Stimulated activated CD4-positive, alpha-beta T cell treated with anti-CD3 and anti-CD28 coated beads, Interleukin-12 subunit alpha, Interleukin-12 subunit beta, amount 100 ng/mL, for 4 hours (primary cell): ENCODE data around the gene GATAD2B.
A peak's percentile ranks its signal among the peaks of the same experiment; 100 is the strongest.
"Not testable (repeated sequence)": the region's sequence is repeated elsewhere in the genome, so short reads cannot be mapped to it uniquely, and the experiment has no call there.

Source experiments
- DNase-seq: peaks from one replicate; pipeline ENCODE4 v3.0.0-alpha.2; 2020

Gene GATAD2B

DNA sequence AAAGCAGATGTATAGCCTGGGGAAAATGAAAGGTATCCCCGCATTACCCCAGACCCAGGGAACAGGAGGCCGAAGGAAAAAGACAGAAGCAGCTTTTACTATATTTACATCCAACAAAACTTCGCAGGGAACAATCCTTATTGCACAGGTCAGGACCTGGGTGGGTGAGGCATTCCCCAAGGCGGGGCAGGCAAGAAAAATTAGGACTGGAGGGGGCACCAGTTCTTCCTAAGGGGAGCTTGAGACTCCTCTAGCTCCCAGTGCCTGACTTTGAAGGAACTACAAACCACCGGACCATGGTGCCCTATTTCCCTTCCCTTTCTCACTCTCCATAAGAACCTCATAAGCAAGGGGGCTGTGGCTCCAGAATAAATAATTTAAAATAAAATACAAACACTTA is 6.7 kb upstream of the GATAD2B start:
- DNase-seq: no peak

DNA sequence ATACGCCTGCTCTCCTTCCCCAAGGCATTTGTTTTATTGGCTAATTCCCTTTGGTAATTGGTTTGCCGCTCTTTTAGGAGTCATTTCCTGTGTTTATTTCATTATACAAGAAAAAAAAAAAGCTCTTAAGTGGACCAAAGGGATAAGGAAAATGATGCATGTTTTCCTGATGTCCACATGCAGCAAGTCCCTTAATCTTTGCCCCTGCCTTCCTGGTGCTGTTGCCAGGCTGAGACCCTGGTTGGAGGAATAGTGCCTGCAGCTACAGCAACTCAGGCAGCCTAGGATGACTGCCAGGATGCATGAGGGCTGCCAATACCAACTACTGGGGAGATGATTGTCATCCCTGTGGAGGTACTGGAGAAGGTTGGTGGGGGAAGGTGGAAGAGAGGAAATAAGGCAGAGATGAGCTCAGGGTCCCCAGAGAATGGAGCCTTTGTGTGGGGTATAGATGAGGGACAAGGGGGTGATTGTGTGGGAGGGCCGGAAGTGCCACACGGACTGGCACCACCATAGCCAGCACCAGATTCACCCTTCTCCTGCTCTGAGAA is 6.1 kb upstream of the GATAD2B start:
- no peak for DNase-seq

GRCh38 chr1:153928245-153928644 is 5.5 kb upstream of the GATAD2B start:
- no peak for DNase-seq

GRCh38 chr1:153926405-153926804 is 3.6 kb upstream of the GATAD2B start:
- no peak for DNase-seq

GRCh38 chr1:153922076-153922971 is 448 bp downstream of the GATAD2B start:
- peak; percentile 68 for DNase-seq

- no peak for DNase-seq
Measured at GRCh38 chr1:153921803-153922075, 1.0 kb downstream of the GATAD2B start.

DNA sequence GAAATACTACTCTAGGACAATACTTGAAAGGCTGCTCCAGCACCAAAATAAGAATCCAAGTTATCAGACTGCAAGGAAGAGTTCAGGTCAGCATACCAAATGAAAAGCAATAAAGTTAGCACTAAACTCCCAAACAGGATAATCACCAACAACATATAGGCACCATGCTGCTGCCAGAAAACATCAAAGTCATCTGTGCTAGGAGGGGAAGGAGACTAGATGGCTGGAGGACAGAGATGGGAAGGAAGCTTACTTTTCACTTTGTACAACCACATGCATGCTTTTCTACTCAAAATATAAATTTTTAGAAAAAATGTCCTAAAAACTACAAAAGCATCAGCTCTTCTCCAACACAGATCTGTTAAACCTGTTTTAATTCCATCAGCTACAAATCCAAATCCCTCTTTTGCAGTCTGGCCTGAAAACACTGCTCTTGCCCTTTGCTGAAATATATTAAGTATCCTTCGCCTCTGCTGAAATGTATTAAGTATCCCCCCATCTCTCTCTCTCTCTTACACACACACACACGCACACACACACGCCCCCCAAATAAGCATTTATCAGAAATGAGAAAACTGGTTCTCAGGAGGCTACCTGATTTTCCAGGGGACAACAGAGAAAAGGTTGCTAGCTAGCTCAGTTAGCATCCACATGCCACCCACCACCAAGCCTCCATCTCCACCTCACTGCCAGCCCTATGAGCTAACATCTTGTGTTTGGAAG is 1.5 kb downstream of the GATAD2B start:
- DNase-seq: no peak

DNA sequence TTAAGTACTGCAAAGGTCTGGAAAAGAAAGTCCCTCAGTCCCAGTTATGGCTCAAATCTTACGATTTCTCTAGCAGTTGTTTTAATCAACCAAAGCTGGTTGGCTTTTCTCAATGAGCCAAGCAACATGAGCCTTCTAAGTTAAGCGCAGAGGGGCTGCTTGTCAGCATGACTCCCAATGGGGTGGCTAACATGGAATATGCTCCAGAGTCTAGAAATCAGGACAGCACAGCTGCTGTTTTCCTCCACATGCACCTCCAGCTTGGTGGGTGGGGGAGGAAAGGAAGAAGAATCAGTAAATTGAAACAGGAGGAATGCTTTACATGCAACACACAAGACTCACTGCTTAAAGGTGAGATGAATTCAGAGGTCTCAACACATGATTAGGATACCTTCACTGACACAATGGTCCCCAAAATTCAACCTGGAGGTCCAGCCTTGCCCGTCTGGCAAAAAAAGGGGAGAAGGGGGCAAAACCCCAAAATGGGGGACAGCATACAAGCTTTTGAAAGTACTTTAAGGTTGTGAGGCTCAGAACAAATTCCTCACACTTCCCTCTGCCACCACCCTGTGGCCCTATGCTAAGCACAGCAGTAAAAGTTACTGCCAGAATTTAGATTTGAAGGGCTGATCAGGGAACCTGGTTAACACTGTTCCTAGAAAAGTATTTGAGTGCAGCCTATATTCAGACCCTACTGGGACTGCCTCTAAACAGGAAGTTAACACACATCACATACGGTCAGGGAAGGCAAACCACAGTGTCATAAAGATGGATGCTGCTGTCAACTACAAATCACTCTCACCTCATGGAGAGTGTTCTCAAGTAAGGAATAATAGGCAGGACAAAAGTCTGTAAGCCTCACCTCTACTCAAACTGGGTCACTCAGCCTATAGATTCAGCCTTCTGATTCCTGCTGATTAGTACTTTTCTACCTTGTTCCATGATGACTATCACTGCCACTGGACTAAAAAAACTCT is 2.6 kb downstream of the GATAD2B start:
- no peak for DNase-seq

DNA sequence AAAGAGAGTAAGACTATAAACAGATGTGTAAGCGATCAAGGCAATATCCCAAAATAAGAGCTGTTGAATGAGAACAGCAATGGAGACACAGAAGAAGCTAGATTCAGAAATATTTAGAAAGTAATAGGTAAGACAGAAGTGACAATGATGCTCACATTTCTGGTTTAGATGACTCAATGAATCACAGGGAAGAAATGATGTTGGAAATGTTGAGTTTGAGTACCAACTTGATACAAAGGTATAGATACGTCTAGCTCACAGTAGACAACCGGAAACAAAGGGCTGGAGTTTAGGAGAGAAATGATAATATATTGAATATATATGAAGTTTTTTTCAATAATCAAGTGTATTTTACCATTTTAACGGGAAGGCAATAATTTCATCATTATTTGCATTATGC is 6.5 kb downstream of the GATAD2B start:
- DNase-seq: no peak

GRCh38 chr1:153912349-153912748 is 10.4 kb downstream of the GATAD2B start:
- DNase-seq: no peak

DNA sequence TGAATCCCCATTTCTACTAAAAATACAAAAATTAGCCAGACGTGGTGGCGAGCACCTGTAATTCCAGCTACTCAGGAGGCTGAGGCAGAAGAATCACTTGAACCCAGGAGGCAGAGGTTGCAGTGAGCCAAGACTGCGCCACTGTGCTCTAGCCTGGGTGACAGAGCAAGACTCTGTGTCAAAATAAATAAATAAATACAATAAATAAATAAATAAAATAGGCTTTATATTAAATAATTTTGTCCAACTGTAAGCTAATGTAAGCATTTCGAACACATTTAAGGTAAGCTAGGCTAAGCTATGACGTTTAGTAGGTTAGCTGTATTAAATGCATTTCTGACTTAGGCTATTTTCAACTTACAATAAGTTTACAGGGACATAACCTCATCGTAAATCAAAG is 12.2 kb downstream of the GATAD2B start:
- DNase-seq: not testable (repeated sequence)

DNA sequence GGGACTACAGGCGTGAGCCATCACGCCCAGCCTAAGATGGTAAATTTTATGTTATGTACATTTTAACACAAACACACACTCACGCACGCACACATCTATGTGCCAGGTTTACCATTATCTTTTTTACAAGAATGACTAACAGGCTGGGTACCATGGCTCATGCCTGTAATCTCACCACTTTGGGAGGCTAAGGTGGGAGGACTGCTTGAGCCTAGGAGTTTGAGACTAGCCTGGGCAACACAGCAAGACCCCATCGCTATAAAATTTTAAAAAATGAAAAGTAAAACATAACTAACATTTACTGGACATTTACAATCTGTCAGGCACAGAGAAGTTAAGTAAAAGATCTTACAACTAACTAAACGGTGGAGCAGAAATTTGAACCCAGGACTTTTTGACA is 14.7 kb downstream of the GATAD2B start:
- DNase-seq: no peak

DNA sequence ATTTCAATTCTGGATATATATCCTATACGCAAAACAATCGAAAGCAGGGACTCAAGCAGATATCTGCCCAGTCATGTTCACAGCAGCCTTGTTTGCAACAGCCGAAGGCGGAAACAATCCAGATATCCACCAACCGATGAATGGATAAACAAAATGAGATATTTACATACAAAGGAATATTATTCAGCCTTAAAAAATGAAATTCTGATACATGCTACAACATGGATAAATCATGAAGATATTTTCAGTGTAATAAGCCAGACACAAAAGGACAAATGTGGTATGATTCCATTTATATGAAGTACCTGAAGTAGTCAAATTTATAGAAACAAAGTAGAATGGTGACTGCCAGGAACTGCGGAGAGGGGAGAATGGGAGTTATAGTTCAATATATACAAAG is 15.6 kb downstream of the GATAD2B start:
- DNase-seq: no peak

GRCh38 chr1:153906396-153906795 is 16.4 kb downstream of the GATAD2B start:
- DNase-seq: no peak

DNA sequence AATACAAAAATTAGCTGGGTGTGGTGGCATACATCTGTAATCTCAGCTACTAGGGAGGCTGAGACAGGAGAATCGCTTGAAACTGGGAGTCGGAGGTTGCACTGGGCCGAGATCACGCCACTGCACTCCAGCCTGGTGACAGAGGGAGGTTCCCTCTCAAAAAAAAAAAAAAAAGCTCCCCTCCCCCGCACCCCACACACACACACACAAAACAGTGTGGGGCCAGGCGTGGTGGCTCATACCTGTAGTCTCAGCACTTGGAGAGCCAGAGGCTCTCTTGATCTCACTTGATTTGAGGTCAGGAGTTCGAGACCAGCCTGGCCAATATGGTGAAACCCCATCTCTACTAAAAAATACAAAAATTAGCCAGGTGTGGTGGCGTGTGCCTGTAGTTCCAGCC is 16.9 kb downstream of the GATAD2B start:
- DNase-seq: not testable (repeated sequence)

- DNase-seq: no peak
Measured at GRCh38 chr1:153903841-153904455, 18.8 kb downstream of the GATAD2B start.

- DNase-seq: no peak
Measured at GRCh38 chr1:153899509-153899908, 23.3 kb downstream of the GATAD2B start.

DNA sequence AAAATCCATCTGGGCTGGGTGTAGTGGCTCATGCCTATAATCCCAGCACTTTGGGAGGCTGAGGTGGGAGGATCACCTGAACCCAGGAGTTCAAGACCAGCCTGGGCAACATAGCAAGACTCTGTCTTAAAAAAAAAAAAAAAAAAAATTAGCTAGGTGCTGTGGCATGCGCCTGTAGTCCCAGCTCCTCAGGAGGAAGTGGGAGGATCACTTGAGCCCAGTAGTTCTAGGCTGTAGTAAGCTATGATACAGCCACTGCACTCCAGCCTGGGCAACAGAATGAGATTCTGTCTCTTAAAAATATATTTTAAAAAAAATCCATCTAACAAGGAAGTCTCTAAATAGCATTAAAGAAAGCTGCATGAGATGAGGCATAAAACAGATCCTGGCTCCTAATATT is 26.9 kb downstream of the GATAD2B start:
- not testable (repeated sequence) for DNase-seq

- not testable (repeated sequence) for DNase-seq
Measured at GRCh38 chr1:153891042-153891441, 31.7 kb downstream of the GATAD2B start.

DNA sequence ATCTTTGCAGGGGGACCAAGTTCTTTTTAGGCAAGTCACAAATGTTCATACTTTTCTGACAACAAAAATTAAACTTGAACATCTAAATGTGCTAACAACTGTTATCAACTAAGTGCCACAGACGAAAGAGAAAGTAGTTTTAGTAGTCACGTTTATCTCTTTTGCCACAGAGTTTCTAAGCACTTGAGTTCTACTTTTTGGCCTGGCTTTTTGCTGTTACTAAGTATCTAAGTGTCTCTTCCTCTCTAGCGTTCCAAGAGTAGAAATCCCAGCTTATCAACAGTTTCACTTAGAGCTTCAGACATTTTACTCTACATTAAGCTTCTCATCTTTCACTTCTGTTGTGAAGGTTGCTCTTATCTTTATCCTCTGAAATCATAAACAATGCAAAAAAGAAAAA is 34.2 kb downstream of the GATAD2B start:
- DNase-seq: no peak

GRCh38 chr1:153886127-153886526 is 36.6 kb downstream of the GATAD2B start:
- DNase-seq: no peak

DNA sequence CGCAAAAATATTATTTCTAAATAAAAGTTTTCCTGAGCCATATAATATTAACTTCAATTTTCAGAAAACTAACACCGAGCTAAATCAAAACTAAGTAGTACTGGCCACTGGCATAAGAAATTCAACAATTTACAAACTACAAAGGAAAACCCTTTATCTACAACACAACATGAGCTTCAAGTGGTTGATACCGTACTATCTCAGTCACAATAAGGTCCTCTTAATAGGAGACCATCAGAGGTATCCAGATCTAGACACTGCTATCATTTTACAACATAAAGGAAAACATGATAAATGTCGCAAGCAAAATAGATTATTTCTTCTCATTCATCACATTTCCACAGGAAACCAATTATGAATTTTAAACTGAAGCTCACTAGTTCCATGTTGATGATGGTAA is 39.5 kb downstream of the GATAD2B start:
- DNase-seq: no peak
